ENCODE results near the gene SORCS2.

The SORCS2 gene

DNA sequence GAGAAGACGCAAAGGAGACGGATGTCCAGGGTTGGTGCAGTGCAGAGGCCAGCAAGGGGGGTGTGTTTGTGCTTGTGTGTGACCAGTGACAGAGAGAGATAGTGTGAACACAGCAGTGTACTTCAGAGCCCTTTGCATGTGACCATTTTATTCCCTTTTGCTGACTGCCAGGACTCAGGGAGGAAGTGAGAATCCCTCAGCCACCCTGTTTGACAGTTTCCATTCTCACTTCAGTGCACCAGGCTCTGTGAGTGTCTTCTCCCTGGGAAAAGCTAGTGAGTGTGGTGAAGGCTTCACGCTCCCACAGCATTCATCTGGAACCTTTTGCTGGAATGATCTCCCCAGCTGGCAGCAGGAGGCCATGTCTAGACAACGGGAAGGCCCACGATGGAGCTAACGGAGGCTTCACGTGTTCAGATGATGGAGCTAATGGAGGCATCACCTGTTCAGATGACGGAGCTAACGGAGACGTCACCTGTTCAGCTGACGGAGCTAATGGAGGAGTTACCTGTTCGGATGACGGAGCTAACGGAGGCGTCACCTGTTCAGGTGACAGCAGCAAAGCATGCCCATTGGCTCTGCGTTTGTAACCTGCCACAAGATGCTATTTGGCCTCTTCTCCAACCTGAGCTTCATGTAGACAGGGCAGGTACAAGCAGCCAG lies 551.9 kb downstream of the SORCS2 start:
- DNase-seq, result no peak

DNA sequence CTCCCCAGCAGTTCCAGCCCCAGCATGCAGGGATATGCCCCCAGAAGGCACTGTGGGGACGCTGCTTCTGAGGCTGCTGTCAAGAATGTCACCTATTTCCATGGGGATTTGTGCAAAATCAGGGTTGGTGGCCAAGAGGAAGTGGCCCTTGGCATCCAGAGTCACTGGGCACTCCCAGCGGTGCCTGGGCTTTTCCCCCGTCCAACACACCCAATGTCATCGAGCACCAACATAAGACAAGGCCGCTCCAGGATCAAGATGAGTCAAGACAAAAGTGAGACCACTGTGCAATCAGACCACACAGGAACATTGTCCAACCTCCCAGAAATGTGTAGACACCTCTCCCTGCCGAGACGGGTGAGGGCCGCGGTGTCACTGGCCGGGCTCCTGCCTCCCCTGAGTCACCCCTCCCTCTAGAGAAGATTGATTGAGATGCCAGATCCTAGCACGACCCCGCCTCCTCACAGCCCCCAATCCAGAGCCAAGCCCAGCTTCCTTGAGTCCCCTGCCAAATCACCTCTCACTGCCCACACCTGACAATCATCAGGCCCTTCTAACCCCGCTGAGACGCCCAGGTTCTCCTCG lies 553.1 kb downstream of the SORCS2 start:
- DNase-seq, result no peak

DNA sequence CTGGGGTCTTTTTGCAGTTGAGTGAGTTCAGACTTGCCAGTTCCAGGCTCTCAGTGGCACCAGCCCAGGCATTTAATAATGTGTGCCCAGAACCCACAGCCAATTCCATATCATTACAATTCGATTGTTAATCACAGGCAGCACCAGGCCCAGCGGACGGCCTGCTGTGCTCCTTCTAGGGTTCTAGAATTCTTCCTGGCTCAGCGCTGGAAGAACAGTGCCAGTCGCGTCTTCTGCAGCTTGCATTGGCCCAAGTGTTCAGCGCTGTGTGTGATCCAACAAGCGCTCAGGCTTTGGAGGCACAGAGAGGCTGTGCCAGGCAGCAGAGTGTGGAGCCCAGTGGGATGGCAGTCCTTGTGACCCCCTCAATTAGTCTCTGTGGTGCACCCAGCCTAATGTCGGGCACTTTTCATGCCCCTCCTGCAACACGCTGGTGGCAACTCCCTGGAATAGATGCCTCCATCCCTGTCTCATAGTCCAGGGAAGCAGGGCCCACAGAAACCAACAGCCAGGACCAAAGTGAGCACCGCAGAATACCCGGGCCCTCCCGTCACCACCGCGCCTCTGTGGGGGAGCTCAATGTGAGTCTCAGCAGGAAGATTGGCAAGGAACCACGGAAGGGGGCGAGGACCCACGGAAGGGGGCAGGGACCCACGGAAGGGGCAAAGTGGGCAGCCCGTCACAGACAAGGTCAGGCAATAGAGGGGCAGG lies 554.2 kb downstream of the SORCS2 start:
- no peak for DNase-seq

DNA sequence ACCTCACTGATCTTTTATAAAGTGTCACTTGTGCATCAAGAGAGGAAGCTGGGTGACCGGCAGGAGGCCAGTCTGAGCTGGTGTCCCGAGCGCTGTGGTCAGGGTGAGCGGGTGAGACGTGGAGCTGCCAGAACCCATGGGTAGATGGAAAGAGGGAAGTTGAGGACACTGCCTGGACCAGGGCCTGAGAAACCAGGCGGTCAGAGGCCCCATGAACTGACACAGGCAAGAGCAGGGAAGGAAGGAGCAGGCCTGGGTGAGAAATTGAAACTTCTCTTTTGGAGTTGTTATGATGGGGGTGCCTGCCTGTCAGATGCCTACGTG lies 554.7 kb downstream of the SORCS2 start:
- no peak for DNase-seq

DNA sequence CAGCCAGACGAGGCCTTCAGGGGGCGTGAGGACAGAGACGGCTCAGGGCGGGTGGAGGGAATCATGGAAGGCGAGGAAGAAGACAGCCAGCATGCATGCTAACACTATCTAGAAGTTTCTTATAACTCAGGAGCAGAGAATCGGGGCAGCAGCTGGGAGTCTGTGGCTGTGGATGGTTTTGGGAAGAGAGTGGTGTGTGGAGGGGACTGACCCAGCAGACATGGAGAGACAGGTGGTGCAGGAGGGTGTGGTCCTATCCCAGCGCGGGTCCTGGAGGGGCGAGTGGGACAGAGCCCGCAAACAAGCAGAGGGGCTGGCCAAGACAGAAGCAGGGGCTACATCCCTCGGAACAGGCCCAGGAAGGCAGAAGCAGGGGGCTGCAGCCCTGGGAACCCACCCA lies 555.2 kb downstream of the SORCS2 start:
- DNase-seq, result no peak

DNA sequence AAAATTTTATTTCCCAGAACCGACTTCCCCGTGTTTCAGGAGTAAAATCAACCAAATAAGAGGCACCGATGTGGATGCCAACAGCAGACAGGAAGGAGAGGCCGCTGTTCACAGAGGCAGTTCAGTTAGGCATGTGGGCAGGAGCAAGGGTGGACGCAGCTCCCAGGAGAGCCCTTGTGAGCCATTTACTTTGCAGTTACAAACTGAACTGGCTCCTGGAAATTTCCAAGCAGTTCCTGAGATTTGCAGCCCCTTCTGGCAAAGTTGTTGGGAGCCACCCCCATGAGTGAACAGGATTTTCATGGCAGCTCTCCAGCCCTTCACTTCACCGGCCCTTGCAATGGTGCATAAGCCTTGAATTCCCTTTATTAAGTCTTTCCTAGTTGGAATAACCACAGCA lies 558.2 kb downstream of the SORCS2 start:
- no peak for DNase-seq

DNA sequence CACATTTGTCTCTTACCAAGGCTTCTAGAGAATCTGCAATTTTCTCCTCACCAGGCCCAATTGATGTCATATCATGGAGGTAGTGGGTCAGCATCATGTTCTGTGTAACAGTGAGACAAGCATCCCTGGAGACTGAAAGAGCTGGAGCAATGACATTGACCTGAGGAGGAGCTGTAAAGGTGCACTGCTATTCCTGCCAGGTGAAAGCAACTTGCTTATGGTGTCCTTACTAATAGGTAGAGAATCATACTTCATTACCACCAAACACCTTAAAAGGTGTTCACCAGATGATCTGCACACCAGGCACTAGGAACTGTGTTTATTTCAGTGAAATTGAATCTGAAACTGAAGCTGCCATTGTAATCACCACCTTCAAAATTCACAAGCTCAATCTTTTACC lies 558.6 kb downstream of the SORCS2 start:
- no peak for DNase-seq

DNA sequence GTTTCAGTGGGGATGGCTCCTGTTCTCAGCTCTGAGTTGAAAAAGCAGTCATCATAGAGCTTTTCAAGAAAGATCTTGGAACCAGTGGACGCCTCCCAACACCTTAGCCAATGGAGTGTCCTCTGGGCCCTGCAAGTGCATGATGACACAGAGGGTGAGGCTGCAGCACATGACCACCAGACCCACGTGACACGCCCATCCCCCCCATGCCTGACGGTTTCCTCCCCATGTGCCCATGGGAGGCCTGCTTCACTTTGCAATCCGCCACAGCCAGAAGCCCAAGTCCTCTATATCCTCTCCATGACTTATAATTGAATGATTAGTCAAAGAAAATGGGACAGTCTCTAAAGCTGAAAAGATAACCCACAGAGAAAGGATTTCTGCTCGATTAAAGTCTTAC lies 560.3 kb downstream of the SORCS2 start:
- DNase-seq, result no peak

DNA sequence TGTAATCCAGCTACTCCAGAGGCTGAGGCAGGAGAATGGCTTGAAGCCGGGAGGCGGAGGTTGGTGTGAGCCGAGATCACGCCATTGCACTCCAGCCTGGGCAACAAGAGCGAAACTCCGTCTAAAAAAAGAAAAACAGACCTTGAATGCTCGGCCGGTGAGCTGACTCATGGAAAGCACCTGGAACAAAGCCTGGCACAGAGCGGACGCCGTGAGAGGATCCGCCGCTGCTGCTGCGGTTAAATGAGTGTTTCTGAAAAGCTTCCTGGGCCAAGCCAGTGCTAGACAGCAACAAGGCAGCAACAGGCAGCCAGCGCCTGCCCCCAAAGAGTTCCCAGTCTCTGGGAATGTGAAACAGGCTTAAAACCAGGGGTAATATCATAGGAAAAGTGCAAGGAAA lies 560.9 kb downstream of the SORCS2 start:
- DNase-seq, result no peak

DNA sequence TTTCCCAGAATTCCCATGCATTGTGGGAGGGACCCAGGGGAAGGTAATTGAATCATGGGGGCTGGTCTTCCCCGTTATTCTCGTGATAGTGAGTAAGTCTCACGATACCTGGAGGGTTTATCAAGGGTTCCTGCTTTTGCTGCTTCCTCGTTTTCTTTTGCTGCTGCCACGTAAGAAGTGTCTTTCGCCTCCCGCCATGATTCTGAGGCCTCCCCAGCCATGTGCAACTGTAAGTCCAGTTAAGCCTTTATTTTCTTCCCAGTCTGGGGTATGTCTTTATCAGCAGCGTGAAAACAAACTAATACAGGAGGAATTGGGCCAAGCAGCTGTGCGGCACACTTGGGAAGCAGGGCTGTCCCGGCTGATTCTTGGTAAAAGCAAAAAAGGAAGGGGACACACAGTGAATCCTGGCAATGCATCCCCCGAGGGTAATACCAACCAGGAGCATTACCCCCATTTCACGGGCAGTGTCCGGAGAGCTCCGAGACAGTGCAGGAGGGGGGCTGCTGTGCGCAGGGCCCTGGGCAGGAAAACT lies 561.7 kb downstream of the SORCS2 start:
- no peak for DNase-seq

DNA sequence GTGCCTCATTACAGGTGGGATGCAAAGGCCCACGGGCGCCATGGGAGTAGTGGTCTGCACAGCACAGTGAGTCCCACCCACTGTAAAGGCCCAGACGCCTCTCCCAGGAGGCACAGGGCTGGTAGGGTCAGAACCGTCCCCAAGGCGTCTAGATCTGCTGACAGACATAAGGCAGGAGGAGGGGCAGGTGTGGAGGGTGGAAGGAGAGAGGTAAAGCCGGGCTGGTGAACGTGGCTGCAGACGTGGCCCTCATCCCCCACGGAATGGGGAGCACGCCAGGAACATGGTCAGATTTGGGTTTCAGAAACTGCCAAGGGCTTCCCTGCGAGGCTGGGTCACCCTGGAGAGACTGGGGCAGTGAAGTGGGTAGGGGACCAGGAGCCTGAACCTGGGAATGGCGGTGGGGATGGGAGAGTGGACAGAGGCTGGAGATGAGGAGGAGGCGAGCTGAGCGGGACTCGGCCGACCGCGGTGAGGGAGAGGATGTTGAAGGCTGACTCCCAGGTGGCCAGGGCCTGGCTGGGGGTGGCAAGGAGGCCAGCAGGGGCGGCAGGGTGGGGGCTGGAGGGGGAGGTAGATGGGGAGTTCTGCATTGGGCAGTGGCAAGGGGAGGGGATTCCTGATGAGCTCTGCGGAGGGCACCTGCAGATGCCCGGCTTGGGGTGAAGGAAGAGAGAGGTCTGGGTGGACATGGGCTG lies 562.4 kb downstream of the SORCS2 start:
- DNase-seq, result no peak

DNA sequence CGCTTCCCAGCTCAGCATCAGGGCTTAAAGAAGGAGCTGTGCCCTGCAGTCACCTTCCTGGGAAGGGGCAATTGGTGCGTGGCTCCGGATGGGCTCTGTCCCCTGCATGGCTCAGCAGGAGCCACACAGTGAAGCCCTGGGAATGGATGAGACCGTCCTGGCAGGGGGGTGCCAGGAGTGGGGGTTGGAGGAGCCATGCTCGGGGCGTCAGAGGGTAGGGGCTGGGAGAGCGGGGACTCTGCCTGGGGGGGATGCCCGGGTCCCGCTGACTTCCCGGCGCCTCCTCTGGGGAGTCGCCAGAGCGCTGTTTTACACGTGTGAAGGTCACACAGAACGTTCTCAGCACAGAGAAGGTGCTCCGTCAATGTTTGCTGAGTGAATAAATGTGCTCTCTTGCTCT lies 563.2 kb downstream of the SORCS2 start:
- DNase-seq, result no peak

DNA sequence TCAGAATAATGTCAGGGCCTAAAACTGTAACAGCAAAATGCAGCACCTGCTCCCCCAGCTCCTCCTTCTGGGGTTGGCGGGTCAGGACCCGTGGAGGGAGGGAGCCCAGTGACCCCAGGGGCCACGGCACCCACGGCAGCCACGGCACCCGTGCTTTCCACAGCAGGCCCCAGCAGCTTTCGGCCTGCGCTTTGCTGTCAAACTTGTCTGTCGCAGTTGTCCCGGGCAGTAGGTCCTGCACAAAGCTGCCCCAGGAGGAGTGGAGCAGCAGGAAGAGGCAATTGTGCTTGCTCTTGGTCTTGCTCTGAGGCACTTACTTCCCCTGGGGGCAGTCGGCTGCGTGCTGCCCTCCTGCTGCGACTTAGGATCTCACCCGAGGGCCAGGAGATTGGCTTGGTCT lies 563.7 kb downstream of the SORCS2 start:
- DNase-seq, result no peak

DNA sequence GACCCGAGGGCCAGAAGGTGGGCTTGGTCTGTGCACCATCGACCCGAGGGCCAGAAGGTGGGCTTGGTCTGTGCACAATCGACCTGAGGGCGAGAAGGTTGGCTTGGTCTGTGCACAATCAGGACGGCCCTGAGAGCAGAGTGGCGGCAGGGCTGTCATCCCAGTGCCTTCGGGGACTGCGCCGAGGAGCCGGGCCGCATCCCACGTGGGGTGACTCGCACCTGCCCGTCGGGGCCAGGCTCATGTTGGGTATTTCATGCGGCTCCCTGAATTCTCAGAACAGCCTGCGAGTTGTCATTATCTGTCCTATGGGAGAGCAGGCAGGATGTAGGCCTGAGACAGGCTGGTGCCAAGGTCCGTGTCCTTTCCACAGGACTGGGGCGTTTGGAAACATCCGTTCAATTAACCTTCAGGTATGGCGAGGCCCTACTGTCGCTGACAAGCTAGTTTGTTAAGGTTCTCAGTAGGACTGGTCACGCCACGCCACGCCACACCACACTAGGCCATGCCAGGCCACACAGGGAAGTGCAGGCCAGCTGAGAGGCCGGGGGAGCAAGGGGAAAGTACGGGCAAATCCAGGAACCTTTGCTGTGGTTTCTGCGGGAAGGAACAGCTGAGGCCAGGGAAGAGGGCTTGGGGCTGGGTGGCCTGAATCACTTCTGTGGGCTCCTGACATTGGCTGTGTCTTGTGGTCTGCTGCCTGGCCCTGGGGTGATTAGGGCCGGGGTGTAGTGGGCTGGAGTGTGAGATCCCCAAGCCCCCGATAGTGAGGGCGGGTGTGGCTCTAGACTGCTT lies 564.4 kb downstream of the SORCS2 start:
- no peak for DNase-seq

DNA sequence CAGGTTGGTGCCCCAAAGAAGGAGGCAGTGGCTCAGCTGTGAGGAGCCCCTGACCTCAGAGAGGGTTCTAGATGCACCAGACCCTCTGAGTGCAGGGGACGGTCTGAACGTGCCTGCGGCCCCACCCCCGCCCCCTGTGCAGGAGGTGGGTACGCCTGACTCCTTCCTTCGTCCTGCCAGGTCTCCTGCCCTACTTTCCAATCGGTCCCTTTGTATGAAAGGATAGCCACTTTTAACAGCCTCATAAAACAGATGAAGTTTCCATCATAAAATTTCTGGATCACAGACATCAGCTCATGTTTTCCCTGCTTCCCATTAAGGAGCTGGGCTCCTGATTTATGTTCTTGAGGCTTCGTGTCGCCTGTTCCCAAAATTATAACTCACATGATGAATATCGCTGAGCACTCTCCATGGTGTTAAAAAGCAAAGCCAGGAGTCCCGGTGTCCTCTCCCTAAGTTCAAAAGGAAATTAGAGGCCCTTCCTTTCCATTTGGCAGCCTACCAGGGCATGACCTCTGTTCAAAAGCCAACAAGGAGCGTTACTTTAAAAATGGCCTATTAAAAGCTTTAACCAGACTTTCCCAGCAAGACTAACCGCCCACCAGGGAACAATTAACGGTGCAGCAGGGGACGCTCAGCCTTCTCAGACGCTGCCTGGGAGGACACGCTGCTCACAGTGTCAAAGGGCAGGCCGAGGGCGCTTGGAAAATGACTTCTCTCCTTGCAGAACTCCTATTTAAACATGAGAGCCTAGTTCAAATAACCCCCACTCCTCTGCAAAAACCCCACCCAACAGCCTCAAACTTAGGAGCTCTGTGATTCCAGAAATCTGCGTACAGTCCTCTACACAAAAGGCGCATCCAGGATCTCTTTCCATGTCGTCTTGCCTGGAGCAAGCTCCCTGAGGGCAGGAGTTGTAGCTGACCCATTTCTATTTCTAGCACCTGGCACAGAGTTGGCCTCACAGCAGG lies 565.4 kb downstream of the SORCS2 start:
- no peak for DNase-seq

DNA sequence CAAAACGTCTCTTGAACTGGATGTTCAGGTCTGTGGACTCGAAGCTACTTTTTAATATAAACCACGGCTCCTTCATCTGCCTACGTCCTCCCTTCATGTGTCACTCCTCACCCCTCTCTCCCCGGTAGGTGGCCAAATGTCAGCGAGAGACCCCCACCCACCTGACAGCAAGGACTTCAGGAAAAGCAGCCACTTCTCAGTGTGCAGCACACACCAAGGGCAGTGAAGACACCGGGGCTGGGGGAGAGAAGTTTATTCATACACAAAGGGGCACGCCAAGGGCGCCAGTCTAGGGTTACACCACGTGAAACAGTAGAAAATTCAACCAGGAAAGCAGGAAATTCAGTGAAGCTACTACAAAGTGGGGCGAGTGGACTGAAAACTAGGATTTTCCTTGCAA lies 566.1 kb downstream of the SORCS2 start:
- no peak for DNase-seq

DNA sequence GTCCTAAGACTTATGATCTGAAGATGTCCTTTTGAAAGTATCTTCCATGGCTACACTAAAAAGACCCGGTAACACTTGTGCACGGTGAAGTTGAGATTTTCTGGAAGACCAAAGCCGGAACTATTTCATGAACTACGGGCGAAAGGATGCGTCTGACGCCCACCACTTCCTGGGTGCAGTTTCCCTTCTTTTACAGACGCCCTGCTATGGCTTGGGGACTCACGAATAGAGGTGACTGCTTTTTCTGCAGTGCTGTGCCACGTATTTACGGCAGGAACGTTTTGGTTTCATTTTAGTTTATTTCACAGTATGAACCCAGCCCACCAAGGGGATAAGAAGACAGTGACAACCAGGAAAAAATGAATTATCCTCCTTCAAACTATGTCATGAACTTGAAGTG lies 566.9 kb downstream of the SORCS2 start:
- DNase-seq, result peak; percentile 54

DNA sequence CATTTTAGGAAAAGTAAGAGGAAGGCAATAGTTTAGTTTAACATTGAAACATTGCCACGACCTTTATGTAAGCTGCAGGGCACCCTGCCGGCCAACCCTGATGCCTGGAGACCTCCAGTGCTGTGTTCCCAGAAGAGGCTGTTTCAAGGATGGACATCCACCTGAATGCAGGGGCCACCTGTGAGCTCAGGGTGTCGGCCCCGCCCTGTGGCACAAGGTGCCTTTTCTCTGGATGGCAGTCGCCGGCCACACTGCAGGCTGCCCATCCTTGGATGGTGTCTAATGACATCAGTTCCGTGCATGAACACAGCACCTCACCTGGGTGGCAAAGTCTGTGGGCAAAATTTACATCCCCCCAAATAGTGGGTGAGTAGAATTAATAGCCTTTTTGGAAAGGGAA lies 567.3 kb downstream of the SORCS2 start:
- DNase-seq, result no peak

DNA sequence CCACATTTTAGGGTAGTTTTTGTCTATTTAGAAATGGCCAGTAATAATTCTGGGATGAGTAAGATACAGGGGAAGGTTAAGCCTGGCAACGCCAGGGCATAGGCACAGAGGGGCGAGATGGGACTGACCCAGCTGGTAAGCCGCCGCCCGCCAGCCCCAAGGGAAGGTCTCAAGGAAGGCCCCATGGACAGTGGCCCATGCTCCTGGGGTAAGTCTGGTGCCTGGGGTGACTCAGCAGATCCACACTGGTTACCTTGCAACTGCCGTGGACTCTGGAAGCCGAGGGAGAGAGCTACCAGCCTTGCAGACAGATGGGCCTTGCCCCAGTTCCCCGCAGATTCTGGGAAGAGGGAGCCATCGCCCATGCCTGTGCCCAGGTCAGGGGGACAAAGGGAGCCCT lies 567.9 kb downstream of the SORCS2 start:
- no peak for DNase-seq

DNA sequence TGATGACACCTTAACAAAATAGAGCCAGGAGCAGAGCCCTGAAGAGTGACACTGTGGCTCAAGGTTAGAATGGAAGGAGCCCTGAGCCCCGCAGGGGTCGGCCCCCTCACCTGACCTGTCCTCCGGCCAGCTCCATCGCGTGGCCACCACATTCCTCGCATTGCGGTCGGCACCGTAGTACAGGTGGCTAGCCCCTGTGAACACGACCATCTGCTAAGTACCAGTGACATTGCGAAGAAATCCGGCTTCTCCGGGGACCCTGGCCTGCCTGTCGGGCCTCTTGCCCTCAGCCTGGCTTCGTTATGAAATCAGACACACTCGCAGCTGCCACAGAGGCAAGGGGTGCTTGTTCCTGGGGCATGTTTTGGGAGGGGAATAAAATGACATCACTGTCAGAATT lies 568.4 kb downstream of the SORCS2 start:
- no peak for DNase-seq

DNA sequence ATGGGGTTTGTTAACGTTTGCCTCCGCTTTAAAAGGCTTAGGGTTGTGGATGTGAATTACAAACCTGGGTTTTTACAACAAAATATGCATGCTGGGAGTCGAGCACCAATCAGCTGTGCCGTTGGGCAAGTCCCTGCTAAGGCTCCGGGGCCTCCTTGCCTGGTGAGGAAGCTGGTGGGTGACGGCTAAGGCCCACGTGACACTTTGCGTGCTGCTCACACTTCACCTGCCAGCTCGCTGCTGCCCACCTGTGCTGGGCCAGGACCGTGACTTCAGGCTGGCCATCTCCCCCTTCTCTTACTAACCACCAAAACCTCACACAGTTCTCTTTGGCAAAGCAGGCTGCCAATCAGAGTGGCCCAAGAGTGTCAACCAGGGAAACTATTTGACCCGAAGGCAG lies 569.0 kb downstream of the SORCS2 start:
- no peak for DNase-seq

DNA sequence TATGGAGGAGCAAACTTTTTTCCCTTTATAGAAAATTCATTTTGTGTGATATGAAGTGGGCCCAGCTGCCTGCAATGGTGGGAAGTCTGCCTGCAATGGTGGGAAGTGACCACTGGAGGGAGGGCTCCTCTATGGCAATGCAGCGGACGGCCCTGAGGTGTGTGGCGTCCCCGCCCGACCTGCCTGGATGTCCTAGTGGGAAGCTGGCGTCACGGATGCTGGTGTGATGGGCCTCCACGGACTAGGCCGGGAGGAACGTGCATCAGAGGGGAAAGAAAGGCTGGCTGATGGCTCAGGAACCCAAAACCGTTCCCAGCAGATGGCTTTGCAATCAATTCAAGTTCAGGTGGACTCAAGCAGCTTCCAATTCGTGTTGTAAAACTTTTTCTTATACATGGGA lies 569.4 kb downstream of the SORCS2 start:
- peak; percentile 45 for DNase-seq
